Measurements from ENCODE around the gene BCAS3.

BCAS3 gene

DNA sequence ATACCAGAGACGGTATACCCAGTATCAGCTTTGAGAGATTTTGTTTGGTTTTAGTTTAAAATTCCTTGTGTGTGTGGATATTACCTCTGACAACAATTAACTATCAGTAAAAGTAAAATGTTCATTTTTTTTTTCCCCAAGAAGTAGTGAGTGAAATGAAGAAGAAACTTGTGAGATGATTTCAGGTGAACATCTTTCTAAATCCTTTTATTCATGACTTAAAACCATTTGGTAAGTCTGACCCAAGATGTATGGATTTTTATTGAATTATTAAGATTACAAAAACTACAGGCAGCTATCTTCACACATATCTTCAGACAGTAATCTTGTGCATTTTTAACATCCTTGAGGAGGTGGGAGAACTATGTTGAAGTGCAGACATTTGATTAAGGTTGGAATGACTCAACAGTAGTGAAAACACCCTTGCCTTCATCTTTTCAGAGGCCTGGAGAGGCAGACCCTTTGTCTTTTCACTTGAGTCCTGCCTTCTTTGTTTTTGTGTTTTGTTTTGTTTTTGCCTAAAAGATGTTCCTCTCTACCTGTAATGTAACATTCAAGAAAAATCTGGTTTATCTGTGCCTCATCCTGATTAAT is 481.7 kb downstream of the BCAS3 start:
- Histone ChIP-seq H3K4me2 (ENCODE audit: low read length) (no peak overlapping the region), H3K36me3 (ENCODE audit: control insufficient read depth, low read length) (no peaks in the 10 kb centered on the region), H3K27me3 (ENCODE audit: control insufficient read depth, low read length) (peaks cover 16% of the 10 kb centered on the region; the same call in 1 of the 2 replicates), H3K4me3 (ENCODE audit: low read length) (no peak overlapping the region), H3K4me1 (ENCODE audit: control insufficient read depth, low read length) (no peaks in the 10 kb centered on the region), H3K27ac (ENCODE audit: low read depth, low read length) (no peak overlapping the region), H3F3A (ENCODE audit: control insufficient read depth, insufficient read depth) (no peaks in the 10 kb centered on the region), H3K9me3 (ENCODE audit: control insufficient read depth, insufficient read depth, low read length) (no peaks in the 10 kb centered on the region), H3K9me2 (replicated peaks; ENCODE audit: control insufficient read depth, low read length) (no peaks in the 10 kb centered on the region), H4K20me1 (ENCODE audit: control insufficient read depth, insufficient read depth, low read depth, low read length) (no peaks in the 10 kb centered on the region), H3K79me2 (ENCODE audit: control insufficient read depth, low read length) (no peaks in the 10 kb centered on the region)
- TF ChIP-seq EZH2phosphoT487 (IDR thresholded peaks at IDR 0.05; ENCODE audit: borderline replicate concordance, low read length) (no peak), CTCF (IDR thresholded peaks at IDR 0.05; ENCODE audit: low read depth, low read length, poor library complexity, severe bottlenecking) (no peak)

DNA sequence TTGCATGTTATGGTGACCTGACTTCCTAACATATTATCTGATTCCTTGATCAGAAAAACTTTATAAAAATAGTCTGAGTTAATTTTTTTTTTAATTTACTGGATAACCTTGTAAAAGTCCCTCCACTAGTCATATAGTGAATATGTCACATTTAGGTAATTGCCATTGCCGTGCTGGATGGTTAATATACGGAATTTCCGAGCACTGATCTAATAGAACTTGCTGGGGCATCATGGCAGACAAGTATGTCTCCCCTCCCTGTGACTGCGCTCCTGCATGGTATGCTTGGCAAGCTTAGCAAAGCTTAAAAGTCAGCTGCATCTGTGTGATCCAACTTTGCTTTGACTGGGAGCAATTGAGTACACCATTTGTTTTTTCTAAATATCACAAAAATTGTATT is 482.6 kb downstream of the BCAS3 start:
- H3K4me2 ChIP-seq (ENCODE audit: low read length) = no peak overlapping the region
- no peak for TF ChIP-seq EZH2phosphoT487 (IDR thresholded peaks at IDR 0.05; ENCODE audit: borderline replicate concordance, low read length)
- no peak for TF ChIP-seq CTCF (IDR thresholded peaks at IDR 0.05; ENCODE audit: low read depth, low read length, poor library complexity, severe bottlenecking)
- no peak overlapping the region for H3K4me3 ChIP-seq (ENCODE audit: low read length)
- H3K9me2 ChIP-seq (replicated peaks; ENCODE audit: control insufficient read depth, low read length) = no peaks in the 10 kb centered on the region
- no peaks in the 10 kb centered on the region for H3F3A ChIP-seq (ENCODE audit: control insufficient read depth, insufficient read depth)
- H4K20me1 ChIP-seq (ENCODE audit: control insufficient read depth, insufficient read depth, low read depth, low read length) = no peaks in the 10 kb centered on the region
- H3K27ac ChIP-seq (ENCODE audit: low read depth, low read length) = no peak overlapping the region
- H3K36me3 ChIP-seq (ENCODE audit: control insufficient read depth, low read length) = no peaks in the 10 kb centered on the region
- no peaks in the 10 kb centered on the region for H3K79me2 ChIP-seq (ENCODE audit: control insufficient read depth, low read length)
- H3K27me3 ChIP-seq (ENCODE audit: control insufficient read depth, low read length) = peaks cover 16% of the 10 kb centered on the region; the same call in 1 of the 2 replicates
- H3K4me1 ChIP-seq (ENCODE audit: control insufficient read depth, low read length) = no peaks in the 10 kb centered on the region
- H3K9me3 ChIP-seq (ENCODE audit: control insufficient read depth, insufficient read depth, low read length) = no peaks in the 10 kb centered on the region

DNA sequence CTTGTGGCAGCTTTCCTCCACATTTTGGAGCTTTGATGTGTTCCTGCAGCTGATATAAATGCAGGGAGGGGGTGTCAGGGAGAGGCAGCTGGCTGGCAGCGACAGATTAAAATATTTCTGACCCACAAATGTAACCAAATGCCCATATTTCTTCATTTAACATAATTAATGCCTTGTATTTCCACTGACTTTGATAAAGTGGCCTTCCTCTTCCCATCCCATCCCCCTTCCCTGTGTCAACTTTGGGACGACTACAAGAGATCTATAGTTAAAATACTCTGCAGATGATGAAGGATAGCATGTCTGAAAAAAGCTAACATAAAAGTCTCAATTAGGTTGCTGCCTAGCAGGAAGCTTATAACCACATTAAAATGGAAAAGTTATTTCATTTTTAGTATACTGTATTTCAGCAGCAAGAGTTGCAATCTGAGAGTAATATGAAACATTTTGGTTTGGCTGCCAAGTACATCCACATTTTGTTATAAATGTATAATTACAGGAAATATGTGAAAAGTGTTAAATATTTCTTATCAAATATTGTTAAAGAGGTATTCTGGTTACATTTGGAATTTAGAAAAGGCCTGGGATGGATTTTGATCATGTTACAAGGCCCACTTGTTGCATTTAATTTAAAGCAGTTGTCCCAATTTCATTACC is 483.3 kb downstream of the BCAS3 start:
- Histone ChIP-seq H4K20me1 (ENCODE audit: control insufficient read depth, insufficient read depth, low read depth, low read length) (no peaks in the 10 kb centered on the region), H3K9me2 (replicated peaks; ENCODE audit: control insufficient read depth, low read length) (no peaks in the 10 kb centered on the region), H3K36me3 (ENCODE audit: control insufficient read depth, low read length) (no peaks in the 10 kb centered on the region), H3K27me3 (ENCODE audit: control insufficient read depth, low read length) (peaks cover 16% of the 10 kb centered on the region; the same call in 1 of the 2 replicates), H3K4me3 (ENCODE audit: low read length) (no peak overlapping the region), H3K4me2 (ENCODE audit: low read length) (no peak overlapping the region), H3K79me2 (ENCODE audit: control insufficient read depth, low read length) (no peaks in the 10 kb centered on the region), H3F3A (ENCODE audit: control insufficient read depth, insufficient read depth) (no peaks in the 10 kb centered on the region), H3K9me3 (ENCODE audit: control insufficient read depth, insufficient read depth, low read length) (no peaks in the 10 kb centered on the region), H3K27ac (ENCODE audit: low read depth, low read length) (no peak overlapping the region), H3K4me1 (ENCODE audit: control insufficient read depth, low read length) (no peaks in the 10 kb centered on the region)
- no peak for TF ChIP-seq CTCF (IDR thresholded peaks at IDR 0.05; ENCODE audit: low read depth, low read length, poor library complexity, severe bottlenecking)
- TF ChIP-seq EZH2phosphoT487 (IDR thresholded peaks at IDR 0.05; ENCODE audit: borderline replicate concordance, low read length) = no peak

Measured in DOHH2 (cell line).